Kidney epithelial cell (primary cell): ENCODE measurements around the gene G2E3. TPM values are rescaled to one million over a fixed set of nuclear protein-coding genes. Genes with fewer than 3 reads are reported as not detected.

Experiments
- total RNA-seq: library from RNA; depleted of rRNA; stranded (reverse); fragments of >200 nt; gene quantifications from 2 replicates; pipeline ENCODE4 v1.2.3, GENCODE V29; 2015

The G2E3 gene
- total RNA-seq, 1 donor from 2014 or later = 8.7 TPM

Other genes with a start within 250 kb of the G2E3 start
- gene SCFD1, start 63.2 kb downstream of the G2E3 start, total RNA-seq = 32.8 and 41.7 TPM in 2 replicates